GM23338 (cell line): Measurements from ENCODE around the gene FAT1. TPM values are rescaled to one million over a fixed set of nuclear protein-coding genes. Genes with fewer than 3 reads are reported as not detected.

Source experiments
- ATAC-seq: fragments of 200-7000 bp; cut with Tn5 transposase; 3 replicates; pipeline ENCODE4 v1.9.1; 2020
- DNase-seq: peaks from one replicate; pipeline ENCODE4 v3.0.0-alpha.2; 2015; ENCODE audit warnings: low spot score
- H2AFZ ChIP-seq: fragments of 200-600 bp; sonication (generic); 2 replicates; pipeline ENCODE4 v1.8.0; 2016; ENCODE audit warnings: antibody characterized with exemption, mild to moderate bottlenecking, moderate library complexity
- H3F3A ChIP-seq: fragments of 200-600 bp; sonication (generic); replicated peaks from 2 replicates; pipeline ENCODE4 v1.8.0; 2017; ENCODE audit warnings: antibody characterized with exemption, mixed run types, low read depth
- H3K27ac ChIP-seq: fragments of 200-600 bp; sonication (generic); 2 replicates; pipeline ENCODE4 v1.6.1; 2016; ENCODE audit warnings: low read depth
- H3K27me3 ChIP-seq: fragments of 200-600 bp; sonication (generic); 2 replicates; pipeline ENCODE4 v1.8.0; 2016; ENCODE audit warnings: mild to moderate bottlenecking, mixed run types, moderate library complexity; ENCODE audit not compliant: insufficient read depth
- H3K36me3 ChIP-seq: fragments of 200-600 bp; sonication (generic); 2 replicates; pipeline ENCODE4 v1.8.0; 2016; ENCODE audit warnings: mild to moderate bottlenecking; ENCODE audit not compliant: insufficient read depth
- H3K4me1 ChIP-seq: fragments of 200-600 bp; sonication (generic); 2 replicates; pipeline ENCODE4 v1.8.0; 2016; ENCODE audit warnings: mild to moderate bottlenecking, moderate library complexity; ENCODE audit not compliant: insufficient read depth
- H3K4me2 ChIP-seq: fragments of 200-600 bp; sonication (generic); 2 replicates; pipeline ENCODE4 v1.7.1; 2017; ENCODE audit warnings: mixed run types
- H3K4me3 ChIP-seq: fragments of 200-600 bp; sonication (generic); 2 replicates; pipeline ENCODE4 v1.6.1; 2016; ENCODE audit warnings: mixed run types
- H3K79me2 ChIP-seq: fragments of 200-600 bp; sonication (generic); replicated peaks from 2 replicates; pipeline ENCODE4 v1.8.0; 2017; ENCODE audit warnings: mild to moderate bottlenecking; ENCODE audit not compliant: insufficient read depth
- H3K9me2 ChIP-seq: fragments of 200-600 bp; sonication (generic); 2 replicates; pipeline ENCODE4 v1.8.0; 2017; ENCODE audit not compliant: insufficient read depth
- H4K20me1 ChIP-seq: fragments of 200-600 bp; sonication (generic); replicated peaks from 2 replicates; pipeline ENCODE4 v1.8.0; 2017; ENCODE audit warnings: mild to moderate bottlenecking; ENCODE audit not compliant: insufficient read depth
- H3K27ac Mint-ChIP-seq: 2 replicates; pipeline ENCODE4 v1.8.0; 2020; ENCODE audit warnings: inconsistent platforms, mild to moderate bottlenecking, moderate library complexity, mixed read lengths
- H3K27me3 Mint-ChIP-seq: 3 replicates; pipeline ENCODE4 v1.8.0; 2022; ENCODE audit warnings: low read depth, mild to moderate bottlenecking, moderate library complexity, mixed read lengths, inconsistent platforms; ENCODE audit not compliant: insufficient read depth, poor library complexity
- H3K36me3 Mint-ChIP-seq: 3 replicates; pipeline ENCODE4 v1.8.0; 2021; ENCODE audit warnings: low read depth, mild to moderate bottlenecking, inconsistent platforms, moderate library complexity, mixed read lengths
- H3K4me1 Mint-ChIP-seq: 3 replicates; pipeline ENCODE4 v1.8.0; 2020; ENCODE audit warnings: mild to moderate bottlenecking, inconsistent platforms, mixed read lengths
- H3K4me3 Mint-ChIP-seq: 3 replicates; pipeline ENCODE4 v1.8.0; 2021; ENCODE audit warnings: moderate library complexity, mild to moderate bottlenecking, inconsistent platforms, mixed read lengths
- H3K9me3 Mint-ChIP-seq: 3 replicates; pipeline ENCODE4 v1.8.0; 2020; ENCODE audit warnings: moderate library complexity, mild to moderate bottlenecking, inconsistent platforms, mixed read lengths
- CREB1 ChIP-seq: fragments of 250-450 bp; sonication (Bioruptor Pico); IDR thresholded peaks from 2 replicates; pipeline ENCODE4 v1.5.0; 2020; ENCODE audit warnings: low read depth, mild to moderate bottlenecking, moderate library complexity
- CTCF ChIP-seq, 2 experiments: fragments of 200-600 bp in 1 of 2; sonication (generic) in 1 of 2; conservative IDR thresholded peaks; 2 replicates each; pipeline versions ENCODE4 v1.5.1 to v1.6.1; 2016 to 2017; ENCODE audit warnings: antibody characterized with exemption in 2 of 2, low read depth in 2 of 2, mild to moderate bottlenecking in 2 of 2, moderate library complexity in 1 of 2
- ETS1 ChIP-seq: IDR thresholded peaks from 2 replicates; pipeline ENCODE4 v1.6.1; 2016; ENCODE audit warnings: antibody characterized with exemption
- EZH2 ChIP-seq: fragments of 200-600 bp; sonication (generic); IDR thresholded peaks from one replicate; pipeline ENCODE4 v1.8.0; 2017; ENCODE audit warnings: antibody characterized with exemption, mild to moderate bottlenecking, low read depth; ENCODE audit not compliant: unreplicated experiment
- EZH2phosphoT487 ChIP-seq: fragments of 200-600 bp; sonication (generic); IDR thresholded peaks from one replicate; pipeline ENCODE4 v1.8.1; 2018; ENCODE audit warnings: antibody characterized with exemption; ENCODE audit not compliant: unreplicated experiment
- JUNB ChIP-seq: IDR thresholded peaks from one replicate; pipeline ENCODE4 v1.6.1; 2016; ENCODE audit warnings: antibody characterized with exemption; ENCODE audit not compliant: unreplicated experiment
- NANOG ChIP-seq: IDR thresholded peaks from 2 replicates; pipeline ENCODE4 v1.6.1; 2016; ENCODE audit warnings: antibody characterized with exemption, borderline replicate concordance
- POLR2AphosphoS5 ChIP-seq: IDR thresholded peaks from 2 replicates; pipeline ENCODE4 v1.6.1; 2016; ENCODE audit warnings: antibody characterized with exemption, low read depth
- REST ChIP-seq: IDR thresholded peaks from one replicate; pipeline ENCODE4 v1.6.1; 2018; ENCODE audit warnings: antibody characterized with exemption; ENCODE audit not compliant: unreplicated experiment
- ZNF114 ChIP-seq: fragments of 250-450 bp; sonication (Bioruptor Pico); IDR thresholded peaks from 2 replicates; pipeline ENCODE4 v1.5.0; 2020; ENCODE audit warnings: mild to moderate bottlenecking, moderate library complexity
- ZNF331 ChIP-seq: fragments of 250-450 bp; sonication (Bioruptor Pico); IDR thresholded peaks from 2 replicates; pipeline ENCODE4 v1.5.0; 2020; ENCODE audit warnings: low read depth, mild to moderate bottlenecking, moderate library complexity
- ZNF462 ChIP-seq: fragments of 250-450 bp; sonication (Bioruptor Pico); IDR thresholded peaks from 2 replicates; pipeline ENCODE4 v1.5.0; 2020; ENCODE audit warnings: mild to moderate bottlenecking, moderate library complexity
- polyA plus RNA-seq: library from polyadenylated mRNA; unstranded; fragments of >200 nt; fragmentation: Nextera tagmentation; extraction: Ambion mirVana; gene quantifications from 2 replicates; pipeline ENCODE4 v1.2.1, GENCODE V29; 2016
- total RNA-seq: library from RNA; depleted of rRNA; stranded (reverse); fragments of >200 nt; shearing (Covaris generic); gene quantifications from 2 replicates; pipeline ENCODE4 v1.2.3, GENCODE V29; 2014

Gene FAT1
- total and polyA plus RNA-seq, 2 experiments from 2014 or later, result 37.6 to 137 TPM

GRCh38 chr4:186767794-186768193 lies 44.1 kb upstream of the FAT1 start (continued):
- TF ChIP-seq ZNF462 (CRISPR knock-in tag) (no peak), ZNF114 (no peak)

DNA sequence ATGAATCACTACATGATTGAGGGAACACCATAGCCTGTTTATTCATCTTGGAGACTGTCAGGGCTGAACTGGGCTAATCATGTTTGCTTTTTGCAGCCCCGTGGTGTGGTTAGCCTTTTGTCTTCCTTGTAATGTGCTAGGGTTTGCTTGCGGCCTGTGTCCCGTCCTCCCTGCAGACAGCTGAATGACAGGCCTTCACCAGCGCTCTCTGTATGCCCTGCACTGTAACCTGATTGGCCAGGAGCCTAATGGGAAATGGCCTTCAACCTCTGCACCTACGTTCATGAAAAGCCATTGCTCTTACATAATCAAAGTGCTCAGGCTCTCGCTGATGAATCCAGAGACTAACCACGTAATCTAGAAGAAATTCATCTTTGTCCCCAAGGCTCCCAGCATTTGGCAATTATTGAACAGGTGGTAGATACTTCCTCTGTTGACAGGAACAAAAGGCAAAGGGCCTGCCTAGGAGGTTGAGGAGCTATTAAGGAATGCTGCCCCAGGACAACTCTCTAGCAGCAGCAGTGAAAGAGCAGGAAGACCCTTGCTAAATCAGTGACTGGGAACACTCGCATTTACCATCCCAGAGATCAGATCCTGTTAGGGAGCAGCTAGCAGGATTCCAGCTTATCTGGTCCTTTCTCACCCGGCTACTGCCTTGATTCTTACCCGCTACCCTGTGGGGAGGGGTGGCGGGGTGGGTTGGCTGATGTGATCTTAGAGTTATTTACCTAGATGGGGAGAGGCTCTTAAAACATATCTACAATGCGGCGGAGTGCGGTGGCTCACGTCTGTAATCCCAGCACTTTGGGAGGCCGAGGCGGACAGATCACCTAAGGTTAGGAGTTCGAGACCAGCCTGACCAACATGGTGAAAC lies 42.3 kb upstream of the FAT1 start:
- peaks cover 5% of the 10 kb centered on the region for H3K27me3 Mint-ChIP-seq
- no peak overlapping the region for H3K27ac Mint-ChIP-seq
- H3K4me2 ChIP-seq, result no peak overlapping the region
- H2AFZ ChIP-seq, result peak overlapping the region; percentile 81; the same call in 1 of the 2 replicates
- no peaks in the 10 kb centered on the region for H3K36me3 ChIP-seq
- no peak overlapping the region for H3K4me3 Mint-ChIP-seq
- H3K36me3 Mint-ChIP-seq, result no peaks in the 10 kb centered on the region
- peaks cover 10% of the 10 kb centered on the region for H3K4me1 Mint-ChIP-seq
- H3K9me2 ChIP-seq, result no peaks in the 10 kb centered on the region
- H3K27me3 ChIP-seq, result no peaks in the 10 kb centered on the region
- peak; percentile 55; the same call in 2 of the 3 replicates for ATAC-seq
- no peaks in the 10 kb centered on the region for H3K79me2 ChIP-seq
- peaks cover 5% of the 10 kb centered on the region; the same call in 1 of the 2 replicates for H3K4me1 ChIP-seq
- DNase-seq, result no peak
- no peaks in the 10 kb centered on the region for H3F3A ChIP-seq
- H3K4me3 ChIP-seq, result no peak overlapping the region
- no peaks in the 10 kb centered on the region for H3K9me3 Mint-ChIP-seq
- no peaks in the 10 kb centered on the region for H4K20me1 ChIP-seq
- no peak overlapping the region for H3K27ac ChIP-seq
- TF ChIP-seq ETS1 (no peak), POLR2AphosphoS5 (no peak), JUNB (no peak), REST (no peak), CTCF (conservative IDR thresholded peaks at IDR 0.05; ENCODE audit: low read depth in 2 of 2) (no peak), CREB1 (CRISPR knock-in tag) (no peak), EZH2 (no peak), NANOG (no peak), EZH2phosphoT487 (no peak), ZNF114 (no peak), ZNF331 (CRISPR knock-in tag) (no peak)
